Adipocyte (in vitro differentiated cells): ENCODE measurements around the gene MLEC.

Experiments used
- DNase-seq: peaks from one replicate; pipeline ENCODE4 v3.0.0-alpha.2; 2015; ENCODE audit warnings: low read depth
- H3K27me3 ChIP-seq: replicated peaks from 2 replicates; pipeline ENCODE4 v1.7.0; 2013; ENCODE audit warnings: mild to moderate bottlenecking, low read length, moderate library complexity; ENCODE audit not compliant: control insufficient read depth, insufficient read depth
- H3K36me3 ChIP-seq: 2 replicates; pipeline ENCODE4 v1.7.0; 2013; ENCODE audit warnings: low read length, mild to moderate bottlenecking, moderate library complexity; ENCODE audit not compliant: control insufficient read depth, insufficient read depth, severe bottlenecking
- H3K4me1 ChIP-seq: 2 replicates; pipeline ENCODE4 v1.7.0; 2013; ENCODE audit warnings: mild to moderate bottlenecking, low read length, moderate library complexity; ENCODE audit not compliant: control insufficient read depth, insufficient read depth
- H3K4me3 ChIP-seq: 2 replicates; pipeline ENCODE4 v1.7.0; 2013; ENCODE audit warnings: mild to moderate bottlenecking, low read length, moderate library complexity
- H3K9ac ChIP-seq: 2 replicates; pipeline ENCODE4 v1.7.0; 2013; ENCODE audit warnings: mild to moderate bottlenecking, low read length, moderate library complexity
- H3K9me3 ChIP-seq: 2 replicates; pipeline ENCODE4 v1.7.0; 2013; ENCODE audit warnings: mild to moderate bottlenecking, low read length, moderate library complexity; ENCODE audit not compliant: control insufficient read depth

The MLEC gene

GRCh38 chr12:120738252-120739030, 51.5 kb downstream of the MLEC start:
- H3K4me1 ChIP-seq = no peaks in the 10 kb centered on the region
- no peak overlapping the region for H3K9ac ChIP-seq
- H3K9me3 ChIP-seq = no peaks in the 10 kb centered on the region
- H3K4me3 ChIP-seq = no peak overlapping the region
- no peaks in the 10 kb centered on the region for H3K27me3 ChIP-seq
- DNase-seq = no peak
- peaks cover 17% of the 10 kb centered on the region for H3K36me3 ChIP-seq

GRCh38 chr12:120739031-120739762, 52.2 kb downstream of the MLEC start:
- Histone ChIP-seq H3K4me1 (no peaks in the 10 kb centered on the region), H3K27me3 (no peaks in the 10 kb centered on the region), H3K9me3 (no peaks in the 10 kb centered on the region), H3K4me3 (no peak overlapping the region), H3K36me3 (peaks cover 15% of the 10 kb centered on the region), H3K9ac (no peak overlapping the region)
- DNase-seq = no peak

GRCh38 chr12:120739821-120740613, 53.1 kb downstream of the MLEC start:
- H3K4me1 ChIP-seq = no peaks in the 10 kb centered on the region
- H3K9me3 ChIP-seq = no peaks in the 10 kb centered on the region
- DNase-seq = no peak
- no peak overlapping the region for H3K4me3 ChIP-seq
- no peak overlapping the region for H3K9ac ChIP-seq
- H3K27me3 ChIP-seq = no peaks in the 10 kb centered on the region
- peaks cover 11% of the 10 kb centered on the region for H3K36me3 ChIP-seq

GRCh38 chr12:120740871-120741270, 53.9 kb downstream of the MLEC start:
- H3K9me3 ChIP-seq = no peaks in the 10 kb centered on the region

GRCh38 chr12:120741476-120742421, 54.8 kb downstream of the MLEC start:
- no peak overlapping the region for H3K4me3 ChIP-seq
- H3K27me3 ChIP-seq = no peaks in the 10 kb centered on the region
- H3K9ac ChIP-seq = no peak overlapping the region
- no peaks in the 10 kb centered on the region for H3K4me1 ChIP-seq
- H3K36me3 ChIP-seq = peaks cover 11% of the 10 kb centered on the region
- DNase-seq = no peak
- H3K9me3 ChIP-seq = no peaks in the 10 kb centered on the region

More at GRCh38 chr12:120740871-120741270, 53.9 kb downstream of the MLEC start:
- Histone ChIP-seq H3K36me3 (peaks cover 11% of the 10 kb centered on the region), H3K27me3 (no peaks in the 10 kb centered on the region), H3K4me3 (no peak overlapping the region), H3K9ac (no peak overlapping the region), H3K4me1 (no peaks in the 10 kb centered on the region)
- no peak for DNase-seq

- no peak for DNase-seq
- H3K4me1 ChIP-seq = no peaks in the 10 kb centered on the region
- no peaks in the 10 kb centered on the region for H3K27me3 ChIP-seq
- no peaks in the 10 kb centered on the region for H3K9me3 ChIP-seq
- H3K4me3 ChIP-seq = no peak overlapping the region
- no peak overlapping the region for H3K9ac ChIP-seq
- no peaks in the 10 kb centered on the region for H3K36me3 ChIP-seq
Measured at GRCh38 chr12:120744922-120745493, 58.1 kb downstream of the MLEC start.

- Histone ChIP-seq H3K4me1 (no peaks in the 10 kb centered on the region), H3K27me3 (no peaks in the 10 kb centered on the region), H3K36me3 (no peaks in the 10 kb centered on the region), H3K4me3 (no peak overlapping the region), H3K9me3 (no peaks in the 10 kb centered on the region), H3K9ac (no peak overlapping the region)
- no peak for DNase-seq
Measured at GRCh38 chr12:120748242-120748641, 61.3 kb downstream of the MLEC start.

- Histone ChIP-seq H3K27me3 (no peaks in the 10 kb centered on the region), H3K36me3 (no peaks in the 10 kb centered on the region), H3K9ac (no peak overlapping the region), H3K9me3 (no peaks in the 10 kb centered on the region), H3K4me1 (no peaks in the 10 kb centered on the region), H3K4me3 (no peak overlapping the region)
- no peak for DNase-seq
Measured at GRCh38 chr12:120749256-120749655, 62.3 kb downstream of the MLEC start.

- Histone ChIP-seq H3K36me3 (no peaks in the 10 kb centered on the region), H3K4me1 (no peaks in the 10 kb centered on the region), H3K4me3 (no peak overlapping the region), H3K9me3 (peaks cover 6% of the 10 kb centered on the region), H3K27me3 (no peaks in the 10 kb centered on the region), H3K9ac (no peak overlapping the region)
- no peak for DNase-seq
Measured at GRCh38 chr12:120750806-120751205, 63.9 kb downstream of the MLEC start.

- peaks cover 6% of the 10 kb centered on the region for H3K9me3 ChIP-seq
- no peak overlapping the region for H3K4me3 ChIP-seq
- no peak overlapping the region for H3K9ac ChIP-seq
- DNase-seq = no peak
- no peaks in the 10 kb centered on the region for H3K4me1 ChIP-seq
- H3K27me3 ChIP-seq = no peaks in the 10 kb centered on the region
- no peaks in the 10 kb centered on the region for H3K36me3 ChIP-seq
Measured at GRCh38 chr12:120751389-120751788, 64.4 kb downstream of the MLEC start.
